HG03565 (cell line): ENCODE measurements around the gene OXNAD1.
A peak's percentile ranks its signal among the peaks of the same experiment; 100 is the strongest.
"Not testable (repeated sequence)": the region's sequence is repeated elsewhere in the genome, so short reads cannot be mapped to it uniquely, and the experiment has no call there.

Source experiments
- ATAC-seq: cut with Tn5 transposase; IDR thresholded peaks from one replicate; pipeline ENCODE4 v1.9.1; 2021; ENCODE audit warnings: mild to moderate bottlenecking, moderate library complexity; ENCODE audit not compliant: unreplicated experiment

The OXNAD1 gene

DNA sequence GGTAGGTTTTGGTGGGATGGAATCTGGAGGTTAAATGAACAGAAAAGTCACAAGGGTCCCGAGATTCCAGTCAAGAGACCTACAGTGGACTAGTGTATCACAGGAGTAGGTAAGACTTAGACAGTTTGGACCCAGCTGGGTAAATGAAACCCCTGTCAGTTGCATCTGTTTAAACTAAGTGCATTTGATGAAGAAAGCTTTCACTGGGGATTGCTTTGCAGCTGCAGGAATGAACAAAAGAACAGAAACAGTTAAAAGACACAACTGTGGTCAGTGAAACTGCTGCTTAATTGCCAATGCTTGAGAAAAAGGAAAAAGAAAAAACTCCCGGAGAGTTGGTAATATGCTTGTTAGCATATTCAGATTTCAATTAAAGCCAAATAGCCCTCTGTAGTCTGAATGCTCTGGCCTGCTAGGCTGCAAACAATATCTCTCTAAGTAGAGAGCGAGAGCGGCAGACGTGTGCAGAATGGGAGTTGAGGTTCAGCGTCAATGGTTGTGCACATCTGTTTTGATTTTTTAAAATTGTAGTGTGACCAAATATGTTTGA lies 37.1 kb downstream of the OXNAD1 start:
- ATAC-seq: no peak

DNA sequence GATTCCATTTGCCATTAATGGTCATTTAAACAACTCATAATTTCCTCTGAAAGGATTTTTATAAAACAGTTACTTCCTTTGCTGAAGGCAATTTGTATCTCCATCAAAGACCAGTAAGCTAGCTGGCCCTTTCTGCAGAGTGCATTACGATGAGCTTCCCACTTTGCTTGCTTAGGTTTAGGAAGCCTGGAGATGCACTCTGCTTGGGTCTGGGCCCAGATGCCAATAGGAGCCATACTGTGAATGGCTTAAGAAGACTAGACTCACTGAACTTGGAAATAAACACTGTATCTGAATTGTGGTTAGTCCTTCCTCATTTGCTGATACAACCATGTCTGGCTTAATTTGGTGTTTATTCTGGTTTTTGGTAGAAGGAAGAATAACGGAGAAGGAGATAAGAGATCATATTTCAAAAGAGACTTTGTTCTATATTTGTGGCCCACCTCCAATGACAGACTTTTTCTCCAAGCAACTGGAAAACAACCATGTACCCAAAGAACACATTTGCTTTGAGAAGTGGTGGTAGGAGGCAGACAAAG lies 38.1 kb downstream of the OXNAD1 start:
- no peak for ATAC-seq

DNA sequence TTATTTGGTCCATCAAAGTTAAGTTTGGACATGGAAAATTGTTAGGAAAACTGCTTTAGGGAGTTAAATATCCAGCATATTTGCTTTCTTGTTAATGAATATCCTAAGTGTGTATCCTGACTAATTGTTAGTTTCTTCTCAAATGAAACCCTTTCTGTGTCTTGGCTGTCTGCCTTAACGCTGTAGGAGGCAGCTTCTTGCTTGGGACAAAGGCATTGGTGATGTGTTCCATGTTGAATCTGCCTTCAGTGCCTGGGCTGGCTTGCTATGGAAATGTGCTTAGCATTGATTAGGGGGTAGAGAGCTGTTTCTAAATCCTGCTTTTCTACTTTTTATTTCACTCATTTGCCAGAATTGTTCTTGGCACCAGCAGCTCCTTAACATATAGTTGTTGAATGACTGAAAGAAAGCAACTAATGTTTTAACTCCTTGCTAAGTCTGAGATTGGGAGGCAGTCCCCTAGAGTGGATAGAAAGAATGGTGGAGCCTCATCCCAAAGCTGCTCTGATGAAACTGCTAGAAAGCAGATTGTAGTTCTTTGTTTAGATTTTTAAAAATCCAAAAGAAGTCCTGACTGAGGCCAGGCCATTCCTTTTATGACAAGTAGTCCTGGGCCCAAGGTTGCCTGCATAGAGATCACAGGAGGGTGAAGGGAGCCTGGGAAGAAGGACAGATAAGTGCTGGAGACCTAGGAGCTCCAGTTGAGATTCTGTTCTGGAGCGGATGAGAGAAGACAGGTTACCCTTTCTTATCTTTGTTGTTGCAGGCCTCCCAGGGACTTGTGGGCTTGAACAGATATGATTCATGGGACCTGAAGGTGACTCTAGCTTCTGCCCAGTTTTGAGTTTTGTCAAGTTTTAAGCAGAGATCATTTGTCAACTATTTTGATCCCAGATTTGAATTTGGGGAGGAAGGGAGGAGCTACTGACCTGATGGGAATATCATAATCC lies 39.3 kb downstream of the OXNAD1 start:
- no peak for ATAC-seq

DNA sequence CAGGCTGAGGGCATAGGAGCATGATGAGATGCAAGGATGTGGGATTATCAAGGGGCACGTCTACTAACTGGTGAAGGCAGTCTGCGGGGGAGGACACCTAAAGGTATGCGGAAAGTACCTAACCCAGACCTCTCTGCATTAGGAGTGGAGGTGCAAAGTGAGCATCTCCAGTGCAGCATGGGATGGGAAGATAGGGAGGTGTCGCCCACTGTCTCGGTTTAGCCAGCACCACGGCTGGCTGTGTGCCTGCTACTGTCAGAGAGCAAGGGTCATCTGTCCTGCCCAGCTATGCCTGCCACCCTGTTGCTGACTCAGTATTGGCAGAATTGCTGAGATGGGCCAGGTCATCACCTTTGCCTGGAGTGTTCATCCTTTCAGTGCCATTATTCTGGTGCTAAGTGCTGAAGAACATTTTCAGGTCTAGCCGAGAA lies 40.1 kb downstream of the OXNAD1 start:
- no peak for ATAC-seq

DNA sequence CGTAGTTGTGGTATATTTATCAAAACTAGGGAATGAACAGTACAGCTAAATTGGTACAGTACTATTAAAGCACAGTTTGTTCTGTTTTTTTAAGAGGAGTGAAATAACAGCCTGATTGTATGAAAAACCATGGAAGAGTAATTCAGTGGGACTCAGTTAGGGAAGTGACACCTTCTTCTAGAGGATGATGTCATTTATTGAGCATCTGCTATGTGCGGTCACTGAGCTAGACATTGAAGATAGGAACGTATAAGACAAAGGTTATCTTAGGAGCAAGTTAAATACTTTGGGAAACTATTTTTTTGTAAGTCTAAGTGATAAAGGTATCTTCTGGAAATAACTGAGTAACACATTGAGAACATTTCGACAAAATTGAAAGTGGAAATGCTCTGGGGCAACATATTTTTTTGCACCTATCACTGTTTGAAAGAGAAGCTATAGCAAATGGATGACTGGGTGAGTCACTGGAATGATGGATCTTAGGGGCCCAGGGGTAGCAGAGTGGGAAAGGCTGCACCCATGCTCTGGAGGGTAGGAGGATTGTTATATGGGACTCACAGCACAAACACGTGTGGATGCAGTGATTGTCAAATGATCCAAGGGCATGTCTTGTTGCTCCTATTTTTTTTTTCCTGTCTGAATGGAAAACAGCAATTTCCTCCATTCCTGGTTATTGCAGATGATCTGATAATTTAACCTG lies 43.0 kb downstream of the OXNAD1 start:
- no peak for ATAC-seq

- no peak for ATAC-seq
Measured at GRCh38 chr3:16308727-16309126, 43.7 kb downstream of the OXNAD1 start.

GRCh38 chr3:16309558-16309957 lies 44.5 kb downstream of the OXNAD1 start:
- ATAC-seq: peak; percentile 87

- not testable (repeated sequence) for ATAC-seq
Measured at GRCh38 chr3:16310486-16310885, 45.5 kb downstream of the OXNAD1 start.

DNA sequence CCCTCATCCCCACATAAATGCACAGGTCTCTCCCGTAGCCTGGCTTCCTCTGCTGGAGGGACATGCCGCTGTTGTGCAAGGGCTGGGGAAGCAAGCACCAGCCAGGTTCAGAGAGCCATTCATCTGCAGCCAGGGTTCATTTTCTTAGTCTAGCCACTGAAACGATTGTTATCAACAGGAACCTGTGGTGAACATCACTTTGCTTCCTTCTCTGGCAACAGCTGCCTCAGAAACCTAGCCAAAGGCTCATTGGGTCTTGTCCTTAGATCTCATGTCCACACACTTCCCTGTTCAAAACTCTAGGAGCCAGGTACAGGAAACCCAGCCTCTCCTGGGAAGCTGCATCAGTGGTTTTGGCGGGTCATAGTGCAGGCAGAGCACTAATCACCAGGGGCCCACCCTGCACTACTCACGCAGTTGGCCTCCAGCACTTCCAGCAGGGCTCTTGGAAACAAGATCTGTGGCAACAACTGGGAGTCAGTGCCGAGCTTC lies 47.0 kb downstream of the OXNAD1 start:
- peak; percentile 67 for ATAC-seq

- no peak for ATAC-seq
Measured at GRCh38 chr3:16313886-16314645, 49.1 kb downstream of the OXNAD1 start.

DNA sequence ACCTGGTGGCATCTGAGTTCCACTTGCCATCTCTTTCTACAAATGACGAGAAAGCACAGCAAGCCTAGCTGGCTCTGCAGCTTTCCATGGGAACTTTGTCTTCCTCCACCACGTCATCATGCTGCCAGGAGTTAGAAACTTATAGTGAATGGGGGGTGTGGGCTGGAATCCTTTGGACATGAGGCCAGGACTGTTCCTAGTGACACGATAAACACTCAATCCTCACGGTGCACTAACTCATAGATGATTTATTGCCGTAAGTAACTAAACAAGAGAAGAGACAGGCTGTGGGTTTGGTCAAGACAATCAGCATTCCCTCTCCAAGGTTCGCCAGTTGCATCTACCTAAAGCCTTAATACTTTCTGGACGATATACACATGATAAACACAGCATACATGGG lies 50.6 kb downstream of the OXNAD1 start:
- no peak for ATAC-seq

DNA sequence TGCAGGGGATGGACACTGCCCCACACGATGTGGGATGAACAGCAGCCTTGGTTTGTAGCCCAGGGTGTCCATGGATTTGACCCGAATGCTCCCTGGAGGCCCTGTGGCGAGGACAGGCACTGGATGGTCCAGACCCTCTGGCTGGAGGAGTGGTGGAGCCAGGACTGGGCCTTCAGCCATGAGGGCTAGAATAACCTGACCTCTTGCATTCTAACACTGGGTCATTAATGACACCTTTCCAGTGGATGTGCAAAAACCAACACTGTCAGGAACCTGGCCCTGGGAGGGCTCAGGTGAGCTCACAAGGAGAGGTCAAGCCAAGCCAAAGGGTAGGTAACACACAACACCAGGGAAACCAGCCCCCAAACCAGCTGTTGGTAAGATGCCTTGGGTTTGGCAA lies 51.4 kb downstream of the OXNAD1 start:
- ATAC-seq: no peak

DNA sequence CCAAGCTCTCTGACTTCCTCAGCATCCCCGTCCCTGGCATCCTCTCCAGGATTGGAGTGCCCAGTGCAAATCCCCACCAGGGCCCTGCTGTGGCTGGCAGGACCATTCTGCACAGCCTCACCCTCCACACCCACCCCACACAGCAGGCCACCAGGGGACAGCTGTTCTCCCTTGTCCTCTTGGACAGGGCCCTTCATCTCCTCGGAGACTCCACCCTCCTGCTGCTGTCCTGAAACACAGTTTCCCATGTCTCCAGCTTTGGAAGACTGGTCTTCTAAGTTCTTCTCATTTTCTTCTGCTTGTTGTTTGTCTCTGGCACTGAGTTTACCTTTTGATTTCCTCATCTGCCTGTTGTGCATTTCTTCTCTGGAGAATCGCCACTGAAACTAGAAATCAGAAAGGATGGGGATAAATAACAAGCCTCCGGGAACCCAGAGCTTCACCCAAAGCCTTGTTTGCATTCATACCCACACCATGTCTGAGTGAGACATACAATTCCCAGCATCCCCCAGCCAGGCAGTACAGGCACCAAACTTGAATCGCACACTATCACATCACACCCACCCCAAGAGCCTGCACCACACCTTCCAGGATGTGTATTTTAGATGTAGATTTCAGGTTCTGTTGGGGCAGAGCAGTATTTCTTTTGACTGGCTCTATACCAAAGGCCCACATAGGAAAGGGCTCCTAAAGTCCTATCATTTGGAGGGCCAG lies 52.0 kb downstream of the OXNAD1 start:
- ATAC-seq: no peak

DNA sequence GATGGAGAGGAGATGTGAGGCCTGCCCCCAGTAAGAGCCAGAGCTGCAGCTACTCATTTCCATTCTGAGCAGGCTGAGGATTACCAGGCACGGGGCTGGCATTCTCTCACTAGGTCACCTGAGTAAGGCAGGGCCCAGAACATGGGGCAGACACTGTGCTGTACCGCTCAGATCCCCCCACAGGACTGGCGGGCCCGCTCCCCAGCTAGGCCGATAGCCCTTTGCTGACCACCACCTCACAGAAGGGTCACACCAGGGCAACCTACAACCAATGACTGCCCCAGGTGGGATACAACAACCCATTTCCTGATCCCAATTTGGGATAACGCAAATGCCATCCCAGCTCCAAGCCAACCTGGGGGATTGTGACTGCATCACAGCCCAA lies 52.5 kb downstream of the OXNAD1 start:
- no peak for ATAC-seq

DNA sequence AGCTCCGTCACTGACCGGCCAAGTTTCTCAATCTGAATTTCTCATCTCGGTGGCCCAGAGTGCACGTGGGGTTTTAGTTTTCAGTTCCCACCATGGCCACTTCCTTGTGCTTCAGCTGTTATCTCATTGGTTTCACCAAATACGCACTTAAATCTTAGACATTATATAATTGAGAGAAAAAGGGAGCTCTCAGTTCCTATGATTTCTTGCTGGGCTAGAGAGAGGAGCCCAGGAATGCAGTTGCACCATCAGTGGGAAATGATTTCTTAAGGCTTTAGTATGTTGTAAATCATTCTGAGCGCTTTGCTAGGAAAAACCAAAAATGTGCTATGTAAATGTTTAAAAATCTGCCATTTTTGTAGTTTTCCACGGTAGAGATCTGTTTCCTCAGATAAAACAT lies 53.2 kb downstream of the OXNAD1 start:
- ATAC-seq: no peak

GRCh38 chr3:16319307-16319706 lies 54.3 kb downstream of the OXNAD1 start:
- ATAC-seq: no peak

DNA sequence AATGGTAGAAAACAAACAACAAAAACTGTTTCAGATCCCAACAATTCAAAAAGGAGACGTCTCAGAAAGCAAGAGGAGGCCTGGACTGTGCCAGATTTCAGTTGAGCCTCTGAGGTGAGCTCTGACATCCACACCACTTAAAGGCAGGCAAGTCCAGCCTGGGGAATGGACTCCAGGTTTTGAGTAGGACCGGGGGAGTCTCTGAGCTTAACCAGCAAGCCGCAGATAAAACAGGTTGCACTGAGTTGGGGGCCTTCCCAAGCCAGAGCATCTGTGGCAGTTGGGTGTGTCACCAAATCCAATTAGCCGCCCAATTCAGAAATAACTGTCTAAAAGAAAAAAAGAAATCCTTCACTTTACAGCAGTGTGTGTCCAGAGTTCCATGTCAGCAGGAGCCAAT lies 54.7 kb downstream of the OXNAD1 start:
- no peak for ATAC-seq

GRCh38 chr3:16320711-16321110 lies 55.7 kb downstream of the OXNAD1 start:
- ATAC-seq: no peak

DNA sequence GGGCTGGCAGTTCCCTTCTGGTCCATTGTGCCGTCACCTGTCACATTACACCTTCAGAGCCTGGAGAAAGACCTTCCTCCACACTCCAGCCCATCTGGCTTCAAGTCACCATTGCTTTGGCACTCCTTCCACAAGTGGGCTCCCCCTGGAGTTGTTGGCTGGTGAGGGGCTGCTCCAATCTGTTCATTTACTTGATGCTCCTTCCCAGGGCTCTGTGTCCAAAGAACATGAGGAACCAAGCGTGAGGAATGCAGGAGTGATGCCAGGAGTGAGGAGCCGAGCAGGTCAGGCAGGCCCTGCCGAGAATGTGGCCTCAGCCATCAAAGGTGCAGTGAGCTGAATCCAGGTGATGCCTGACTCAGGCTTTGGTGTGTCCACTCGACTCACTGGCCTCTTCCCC lies 57.2 kb downstream of the OXNAD1 start:
- no peak for ATAC-seq

GRCh38 chr3:16323737-16324136 lies 58.7 kb downstream of the OXNAD1 start:
- no peak for ATAC-seq
